Measurements from ENCODE around the gene SYAP1.

- no peak for TF ChIP-seq CTCF (IDR thresholded peaks at IDR 0.05)
- TF ChIP-seq POLR2A (IDR thresholded peaks at IDR 0.05) = peak; percentile 29
- TF ChIP-seq POLR2AphosphoS5 (IDR thresholded peaks at IDR 0.05) = peak; percentile 9
Observed at GRCh38 chrX:16712548-16713155, 6.8 kb upstream of the SYAP1 start, which contains the start of gene CTPS2.
